Measurements from ENCODE around the gene TUBGCP5. TPM values are rescaled to one million over a fixed set of nuclear protein-coding genes. Genes with fewer than 3 reads are reported as not detected.

Gene TUBGCP5
- total RNA-seq, 1 donor from 2014 or later: 34.3 TPM

- Mint-ChIP-seq H3K36me3 (peaks cover 4% of the 10 kb centered on the region), H3K4me3 (peak overlapping the region; percentile 91), H3K4me1 (peaks cover 5% of the 10 kb centered on the region), H3K27me3 (ENCODE audit: insufficient read depth, low read depth) (peaks cover 3% of the 10 kb centered on the region), H3K27ac (no peak overlapping the region), H3K9me3 (peaks cover 6% of the 10 kb centered on the region)
- Histone ChIP-seq H4K20me1 (ENCODE audit: low read depth) (no peaks in the 10 kb centered on the region), H3K9me3 (ENCODE audit: low read depth) (no peaks in the 10 kb centered on the region), H3K79me2 (ENCODE audit: low read depth) (peaks cover 14% of the 10 kb centered on the region), H3K4me2 (peak overlapping the region; percentile 99), H3K4me3 (peak overlapping the region; percentile 91), H3K36me3 (no peaks in the 10 kb centered on the region), H3F3A (ENCODE audit: low read depth) (no peaks in the 10 kb centered on the region), H2AFZ (replicated peaks) (peak overlapping the region; percentile 98), H3K9ac (peak overlapping the region; percentile 40), H3K27me3 (no peaks in the 10 kb centered on the region), H3K27ac (no peak overlapping the region), H3K4me1 (peaks cover 7% of the 10 kb centered on the region)
- no peak for DNase-seq (ENCODE audit: low spot score)
- TF ChIP-seq EZH2 (IDR thresholded peaks at IDR 0.05): no peak
- TF ChIP-seq EZH2phosphoT487 (IDR thresholded peaks at IDR 0.05): no peak
- TF ChIP-seq CTCF (IDR thresholded peaks at IDR 0.05): no peak
These were observed 530 bp upstream of the TUBGCP5 start for GRCh38 chr15:23039917-23040281.

GRCh38 chr15:23038726-23039142, 635 bp downstream of the TUBGCP5 start:
- H3K27ac ChIP-seq: no peak overlapping the region
- H3K9ac ChIP-seq: peak overlapping the region; percentile 84
- H3K4me3 ChIP-seq: peak overlapping the region; percentile 91
- peak overlapping the region; percentile 99 for H3K4me2 ChIP-seq
- H3K9me3 ChIP-seq (ENCODE audit: low read depth): no peaks in the 10 kb centered on the region
- Mint-ChIP-seq H3K27me3 (ENCODE audit: insufficient read depth, low read depth) (peaks cover 3% of the 10 kb centered on the region), H3K4me3 (peak overlapping the region; percentile 98), H3K27ac (peak overlapping the region; percentile 98), H3K4me1 (peaks cover 5% of the 10 kb centered on the region), H3K9me3 (peaks cover 1% of the 10 kb centered on the region), H3K36me3 (peaks cover 8% of the 10 kb centered on the region)
- no peaks in the 10 kb centered on the region for H3F3A ChIP-seq (ENCODE audit: low read depth)
- H3K27me3 ChIP-seq: no peaks in the 10 kb centered on the region
- no peaks in the 10 kb centered on the region for H4K20me1 ChIP-seq (ENCODE audit: low read depth)
- no peaks in the 10 kb centered on the region for H3K36me3 ChIP-seq
- TF ChIP-seq EZH2phosphoT487 (IDR thresholded peaks at IDR 0.05) (no peak), CTCF (IDR thresholded peaks at IDR 0.05) (no peak), EZH2 (IDR thresholded peaks at IDR 0.05) (no peak)
- DNase-seq (ENCODE audit: low spot score): no peak
- H3K4me1 ChIP-seq: peaks cover 7% of the 10 kb centered on the region
- H2AFZ ChIP-seq (replicated peaks): peak overlapping the region; percentile 98
- peaks cover 14% of the 10 kb centered on the region for H3K79me2 ChIP-seq (ENCODE audit: low read depth)

- H3K4me3 ChIP-seq: no peak overlapping the region
- TF ChIP-seq CTCF (IDR thresholded peaks at IDR 0.05): peak; percentile 79
- TF ChIP-seq EZH2 (IDR thresholded peaks at IDR 0.05): no peak
- no peak for TF ChIP-seq EZH2phosphoT487 (IDR thresholded peaks at IDR 0.05)
- no peak overlapping the region for H3K4me2 ChIP-seq
- H3K79me2 ChIP-seq (ENCODE audit: low read depth): peaks cover 14% of the 10 kb centered on the region
- no peaks in the 10 kb centered on the region for H3K9me3 Mint-ChIP-seq
- no peaks in the 10 kb centered on the region for H3F3A ChIP-seq (ENCODE audit: low read depth)
- H3K27ac Mint-ChIP-seq: no peak overlapping the region
- H3K9ac ChIP-seq: no peak overlapping the region
- H3K4me1 ChIP-seq: peaks cover 7% of the 10 kb centered on the region
- H3K36me3 Mint-ChIP-seq: peaks cover 14% of the 10 kb centered on the region
- H3K27me3 ChIP-seq: no peaks in the 10 kb centered on the region
- peaks cover 6% of the 10 kb centered on the region for H3K36me3 ChIP-seq
- H3K4me1 Mint-ChIP-seq: peaks cover 5% of the 10 kb centered on the region
- peaks cover 3% of the 10 kb centered on the region for H3K27me3 Mint-ChIP-seq (ENCODE audit: insufficient read depth, low read depth)
- no peaks in the 10 kb centered on the region for H3K9me3 ChIP-seq (ENCODE audit: low read depth)
- peak; percentile 67 for DNase-seq (ENCODE audit: low spot score)
- H4K20me1 ChIP-seq (ENCODE audit: low read depth): no peaks in the 10 kb centered on the region
- no peak overlapping the region for H3K4me3 Mint-ChIP-seq
- H3K27ac ChIP-seq: no peak overlapping the region
- H2AFZ ChIP-seq (replicated peaks): no peak overlapping the region
These were observed 3.3 kb downstream of the TUBGCP5 start for GRCh38 chr15:23035964-23036566.
